ENCODE measurements around the gene ICOS.

ICOS gene

DNA sequence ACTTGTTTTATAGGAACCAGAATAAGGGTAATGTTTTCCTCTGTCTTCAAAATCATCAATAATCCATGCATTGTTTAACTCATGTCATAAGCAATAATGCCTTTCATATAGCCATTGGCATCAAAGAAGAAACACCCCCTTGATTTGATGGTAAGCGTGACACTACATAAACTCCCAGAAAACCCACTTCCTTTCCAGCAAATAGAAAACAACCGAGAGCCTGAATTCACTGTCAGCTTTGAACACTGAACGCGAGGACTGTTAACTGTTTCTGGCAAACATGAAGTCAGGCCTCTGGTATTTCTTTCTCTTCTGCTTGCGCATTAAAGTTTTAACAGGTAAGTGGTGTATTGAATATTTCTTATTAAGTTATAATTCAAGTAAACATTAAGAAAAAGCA lies at the start of gene ICOS:
ICOS (plus strand) TSS at position 229 of the 400 bp plus-strand sequence; CDS start at position 281, 52 bp downstream.
- DNase-seq (ENCODE audit: low spot score), result no peak

- no peak for DNase-seq (ENCODE audit: low spot score)
These were observed 48.9 kb upstream of the ICOS start for GRCh38 chr2:203887677-203888076.

DNA sequence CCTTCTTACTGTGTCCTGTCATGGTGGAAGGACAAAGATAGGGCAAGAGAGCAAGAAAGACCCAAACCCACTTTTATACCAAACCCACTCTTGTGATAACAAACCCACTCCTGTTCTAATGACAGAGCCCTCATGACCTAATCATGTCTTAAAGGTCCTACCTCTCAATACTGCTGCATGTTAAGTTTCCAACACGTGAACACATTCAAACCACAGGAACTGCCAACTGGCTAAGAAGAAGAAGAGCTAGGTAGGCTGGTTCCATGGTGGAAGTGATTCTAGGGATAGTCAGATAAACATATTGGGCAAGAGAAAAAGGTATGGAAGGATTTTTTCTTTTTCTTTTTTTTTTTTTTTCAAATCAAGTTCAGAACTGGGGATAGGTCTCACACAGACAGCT lies 47.0 kb upstream of the ICOS start:
- no peak for DNase-seq (ENCODE audit: low spot score)

- no peak for DNase-seq (ENCODE audit: low spot score)
These were observed 46.6 kb upstream of the ICOS start for GRCh38 chr2:203889944-203890343.

- no peak for DNase-seq (ENCODE audit: low spot score)
These were observed 45.8 kb upstream of the ICOS start for GRCh38 chr2:203890733-203891132.

DNA sequence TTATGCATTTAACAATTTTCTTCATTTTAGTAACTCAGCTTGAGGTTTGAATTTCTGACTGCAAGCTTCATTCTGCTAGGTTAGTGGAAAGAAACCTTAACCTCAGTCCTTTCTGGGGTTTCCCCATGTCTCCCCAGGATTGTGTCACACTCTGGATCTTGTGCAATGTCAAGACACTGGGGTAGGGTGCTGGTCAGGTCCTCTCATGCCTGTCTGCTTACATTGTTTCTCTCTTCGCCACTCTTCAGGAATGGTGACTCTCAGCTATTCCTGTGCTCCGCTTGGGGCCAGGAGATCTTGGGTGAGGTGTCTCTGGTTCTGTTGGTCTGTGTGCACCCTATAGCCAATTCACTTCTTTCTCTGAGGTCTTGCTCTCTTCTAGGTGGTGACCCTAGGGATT lies 45.1 kb upstream of the ICOS start:
- DNase-seq (ENCODE audit: low spot score), result no peak

DNA sequence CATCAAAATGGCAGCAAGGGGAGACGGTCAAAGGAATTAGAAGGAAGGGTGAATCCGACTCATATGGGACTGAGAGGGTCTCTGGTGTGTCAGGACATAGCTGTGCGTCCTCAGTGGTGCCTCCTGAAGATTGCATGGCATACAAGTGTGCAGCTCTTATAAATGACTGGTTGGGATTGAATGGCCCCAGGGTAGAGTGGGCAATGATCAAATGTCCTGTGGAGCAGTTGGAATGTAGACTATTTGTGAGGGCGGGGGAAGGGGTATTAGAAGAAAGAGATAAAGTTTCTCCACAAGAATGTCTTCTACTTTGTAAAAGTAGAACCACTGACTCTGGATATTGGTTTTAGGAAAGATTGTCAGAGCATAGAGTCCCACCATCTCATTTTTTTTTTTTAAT lies 44.4 kb upstream of the ICOS start:
- no peak for DNase-seq (ENCODE audit: low spot score)

DNA sequence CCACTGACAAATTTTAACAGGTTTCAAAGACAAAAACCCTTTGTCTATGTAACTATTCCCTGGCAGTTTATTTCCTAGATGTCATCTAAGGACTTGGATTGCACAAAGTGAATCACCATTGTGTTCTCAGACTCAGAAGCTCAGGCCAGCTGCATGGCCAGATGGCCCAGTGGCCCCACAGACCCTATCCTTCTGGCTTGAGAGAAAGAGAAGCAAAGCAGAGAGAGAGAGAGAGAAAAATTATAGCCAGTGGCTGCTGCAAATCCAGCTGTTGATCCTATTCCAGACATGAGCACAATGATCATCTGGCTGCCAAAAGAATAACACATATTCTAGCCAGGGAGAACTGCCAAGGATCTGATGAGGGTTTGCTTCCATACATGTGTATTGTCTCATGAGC lies 43.2 kb upstream of the ICOS start:
- DNase-seq (ENCODE audit: low spot score), result no peak

GRCh38 chr2:203893840-203894239 lies 42.7 kb upstream of the ICOS start:
- no peak for DNase-seq (ENCODE audit: low spot score)

DNA sequence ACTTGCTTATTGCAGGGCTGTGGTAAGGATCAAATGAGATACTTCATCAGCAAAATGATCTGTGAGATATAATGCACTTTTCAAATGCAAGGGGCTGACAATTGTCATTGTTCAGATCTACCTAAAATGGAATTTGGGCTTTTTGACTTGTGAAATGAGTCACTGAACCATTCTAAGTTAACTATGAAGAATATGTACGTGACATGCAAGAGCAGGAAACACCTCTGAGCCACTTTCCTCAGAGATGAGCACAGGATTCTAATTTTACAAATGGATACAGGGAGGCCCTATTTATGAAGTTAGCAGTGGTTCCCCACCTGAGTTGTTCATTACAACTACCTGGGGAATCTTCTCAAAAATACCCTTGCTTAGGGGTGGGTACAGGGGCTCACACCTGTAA lies 42.3 kb upstream of the ICOS start:
- no peak for DNase-seq (ENCODE audit: low spot score)

- DNase-seq (ENCODE audit: low spot score), result no peak
These were observed 39.0 kb upstream of the ICOS start for GRCh38 chr2:203897544-203897943.

DNA sequence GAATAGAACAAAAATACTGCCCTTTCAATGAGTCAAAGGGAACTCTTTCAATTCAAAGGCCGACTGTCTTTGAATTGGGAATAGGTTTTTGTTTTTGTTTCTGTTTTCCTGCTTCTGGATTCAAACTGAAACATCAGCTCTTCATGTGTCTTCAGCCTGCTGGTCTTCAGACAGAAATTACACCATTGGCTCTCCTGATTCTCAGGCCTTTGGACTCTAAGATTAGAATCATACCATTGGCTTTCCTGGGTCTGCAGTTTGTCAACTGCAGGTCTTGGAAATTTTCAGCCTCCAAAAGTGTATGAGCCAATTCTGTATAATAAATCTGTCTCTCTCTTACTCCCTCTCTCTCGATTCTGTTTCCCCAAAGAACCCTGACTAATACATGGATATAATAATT lies 37.9 kb upstream of the ICOS start:
- no peak for DNase-seq (ENCODE audit: low spot score)

- DNase-seq (ENCODE audit: low spot score), result no peak
These were observed 36.3 kb upstream of the ICOS start for GRCh38 chr2:203900253-203900652.

DNA sequence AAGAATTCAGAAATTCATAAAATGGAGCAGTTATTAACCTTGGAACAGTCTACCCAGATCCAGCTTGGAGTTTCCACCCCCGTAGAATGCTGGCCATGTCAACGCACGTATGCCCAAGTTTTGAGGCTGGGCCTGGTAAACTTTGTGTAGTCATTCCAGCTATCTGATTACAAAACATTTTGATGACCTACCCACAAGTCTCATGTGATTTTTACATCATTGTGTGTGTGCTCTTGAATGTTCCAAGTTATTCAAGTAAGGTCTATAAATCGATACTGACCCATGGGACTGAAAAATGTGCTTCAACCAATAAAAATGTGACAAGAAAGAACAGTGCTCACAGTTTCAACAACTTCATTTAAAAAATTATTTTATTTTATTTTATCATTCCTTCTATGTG lies 32.5 kb upstream of the ICOS start:
- DNase-seq (ENCODE audit: low spot score), result no peak

GRCh38 chr2:203905656-203906055 lies 30.9 kb upstream of the ICOS start:
- no peak for DNase-seq (ENCODE audit: low spot score)

- DNase-seq (ENCODE audit: low spot score), result no peak
These were observed 28.3 kb upstream of the ICOS start for GRCh38 chr2:203908066-203908796.

DNA sequence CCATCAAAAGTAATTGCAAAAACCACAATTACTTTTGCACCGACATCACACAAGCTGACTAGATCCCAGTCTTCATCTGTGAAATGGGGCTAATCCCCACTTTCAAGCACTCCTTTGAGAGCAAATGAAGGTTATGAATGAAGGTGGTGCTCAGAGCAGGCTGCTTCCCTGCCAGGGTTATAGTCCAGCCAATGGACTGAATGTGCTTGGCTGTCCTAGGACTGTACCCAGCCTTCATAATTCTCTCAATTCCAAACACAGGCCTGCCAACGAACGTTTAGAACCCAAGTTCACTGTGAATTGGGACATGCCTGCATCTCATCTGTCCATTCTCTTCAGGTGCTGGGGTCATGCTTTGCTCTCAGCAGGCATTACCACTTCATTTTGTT lies 27.8 kb upstream of the ICOS start:
- no peak for DNase-seq (ENCODE audit: low spot score)

DNA sequence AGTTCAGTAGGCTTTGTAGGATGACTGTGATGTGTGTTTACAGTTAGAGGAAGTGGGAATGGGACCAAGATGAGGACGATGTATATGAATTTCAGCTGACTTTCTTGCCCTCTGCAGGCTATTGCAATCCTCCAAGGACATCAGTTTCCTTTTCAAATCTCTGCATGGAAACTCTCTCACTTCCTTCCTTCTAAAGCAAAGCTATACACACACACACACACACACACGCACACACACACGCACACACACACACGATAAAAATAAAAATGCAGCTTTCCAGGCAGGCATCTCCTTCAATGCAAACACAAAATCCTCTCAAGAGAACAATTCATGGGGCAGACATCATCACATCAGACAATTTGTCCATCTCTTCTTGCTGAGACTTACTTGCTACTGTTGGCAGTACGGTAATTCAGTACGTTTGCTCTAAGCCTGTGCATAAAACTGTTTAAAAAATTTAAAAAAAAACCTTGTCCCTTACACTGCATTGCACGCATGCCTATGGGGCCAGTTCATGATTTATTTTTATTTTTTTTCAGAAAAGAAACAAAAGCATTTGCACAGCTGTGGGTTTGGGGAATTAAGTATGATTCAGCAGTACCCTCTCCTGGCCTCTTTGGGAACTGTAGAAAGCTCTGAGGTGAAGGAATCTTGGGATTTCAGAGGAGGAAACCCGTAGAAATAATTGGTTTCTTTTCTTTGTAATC lies 27.1 kb upstream of the ICOS start:
- no peak for DNase-seq (ENCODE audit: low spot score)

- DNase-seq (ENCODE audit: low spot score), result no peak
These were observed 26.6 kb upstream of the ICOS start for GRCh38 chr2:203909974-203910373.

DNA sequence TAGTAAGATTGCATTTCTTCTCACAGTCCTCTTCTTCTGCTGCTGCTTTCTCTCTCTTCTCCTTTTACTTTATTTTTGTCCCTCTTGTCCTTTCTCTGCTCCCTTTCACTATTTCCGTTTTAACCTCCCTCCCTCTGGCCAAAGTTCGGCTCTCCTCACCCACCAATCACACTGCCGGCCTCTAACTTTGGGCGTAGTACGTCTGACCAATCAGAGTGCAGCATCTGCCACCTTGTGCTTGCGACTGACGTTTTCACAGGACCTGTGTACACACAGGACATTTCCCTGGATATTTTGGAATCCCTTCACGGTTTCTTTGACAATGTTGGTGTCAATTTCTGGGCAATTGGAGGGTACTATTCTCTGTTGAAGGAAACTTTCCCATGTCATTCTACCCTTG lies 22.6 kb upstream of the ICOS start:
- no peak for DNase-seq (ENCODE audit: low spot score)

DNA sequence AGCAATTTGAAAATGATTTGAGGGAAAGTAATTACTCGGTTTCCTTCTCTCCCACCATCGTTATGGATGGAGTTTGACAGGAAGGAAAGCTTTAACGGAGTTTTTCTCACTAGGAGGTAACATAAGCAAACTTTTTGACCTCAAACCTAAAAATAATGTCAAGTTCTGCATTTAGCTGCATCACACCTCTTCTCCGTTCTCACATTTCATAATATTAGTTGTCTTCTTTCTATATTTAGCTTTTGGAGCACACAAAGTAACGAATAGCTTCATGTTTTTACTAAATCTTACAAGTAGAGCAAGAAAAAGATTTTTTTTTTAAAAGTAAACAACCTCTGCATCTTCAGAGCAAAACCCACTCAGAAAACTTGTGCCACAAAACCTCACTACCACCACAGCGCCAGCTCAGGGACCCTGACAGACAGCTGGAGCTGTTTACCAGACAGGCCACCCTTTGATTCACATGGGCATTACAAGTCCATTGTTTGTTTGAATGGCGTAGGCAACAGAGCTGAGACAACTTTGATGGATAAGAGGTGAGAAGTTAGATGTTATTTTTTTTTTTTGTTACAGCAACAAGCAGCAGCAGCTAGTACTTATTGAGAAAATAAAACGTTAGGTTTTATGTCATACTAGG lies 21.9 kb upstream of the ICOS start:
- no peak for DNase-seq (ENCODE audit: low spot score)

DNA sequence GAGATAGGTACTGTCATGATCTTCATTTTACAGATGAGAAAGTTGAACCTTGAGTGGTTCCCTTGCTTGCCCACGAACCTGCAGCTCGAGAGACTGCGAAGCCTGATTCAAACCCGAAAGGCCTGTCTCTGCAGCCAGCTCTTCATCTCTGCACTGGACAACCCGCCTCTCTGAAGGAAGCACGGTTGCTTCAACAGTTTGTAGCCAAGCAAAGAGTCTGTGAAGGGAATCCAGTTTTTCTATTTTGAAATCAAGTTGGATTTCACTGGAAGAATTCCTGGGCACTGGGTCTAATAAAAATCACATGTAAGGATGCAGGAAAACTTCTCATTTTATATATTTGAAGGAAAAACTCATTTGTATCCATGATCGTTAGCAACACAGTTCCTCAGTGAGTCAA lies 21.3 kb upstream of the ICOS start:
- no peak for DNase-seq (ENCODE audit: low spot score)

DNA sequence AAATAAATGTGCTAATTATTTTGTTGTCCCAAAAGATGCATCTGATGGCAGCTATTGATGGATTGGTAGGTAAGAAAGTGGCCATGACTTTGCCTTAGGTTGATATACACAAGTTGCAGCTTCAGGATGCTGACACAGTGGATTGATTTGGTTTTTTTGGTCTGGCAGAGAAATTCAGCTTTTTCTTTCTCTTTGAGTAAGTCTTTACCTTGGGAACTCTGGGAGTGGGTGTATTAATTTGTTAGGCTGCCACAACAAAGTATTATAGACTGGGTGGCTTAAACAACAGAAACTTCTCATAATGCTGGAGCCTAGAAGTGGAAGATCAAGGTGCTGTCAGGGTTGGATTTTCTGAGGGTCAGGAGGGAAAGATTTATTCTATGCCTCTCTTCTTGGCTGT lies 19.8 kb upstream of the ICOS start:
- no peak for DNase-seq (ENCODE audit: low spot score)

Measured in ecto neural progenitor cell (in vitro differentiated cells).